ENCODE data around the gene NAA16. TPM values are rescaled to one million over a fixed set of nuclear protein-coding genes. Genes with fewer than 3 reads are reported as not detected.

NAA16 gene
- total and polyA plus RNA-seq, 9 of the 15 experiments (the other 6 are each of a cell fraction or from before 2014, with no cell fraction given) = 3.7 to 18.2 (median 12.0) TPM

DNA sequence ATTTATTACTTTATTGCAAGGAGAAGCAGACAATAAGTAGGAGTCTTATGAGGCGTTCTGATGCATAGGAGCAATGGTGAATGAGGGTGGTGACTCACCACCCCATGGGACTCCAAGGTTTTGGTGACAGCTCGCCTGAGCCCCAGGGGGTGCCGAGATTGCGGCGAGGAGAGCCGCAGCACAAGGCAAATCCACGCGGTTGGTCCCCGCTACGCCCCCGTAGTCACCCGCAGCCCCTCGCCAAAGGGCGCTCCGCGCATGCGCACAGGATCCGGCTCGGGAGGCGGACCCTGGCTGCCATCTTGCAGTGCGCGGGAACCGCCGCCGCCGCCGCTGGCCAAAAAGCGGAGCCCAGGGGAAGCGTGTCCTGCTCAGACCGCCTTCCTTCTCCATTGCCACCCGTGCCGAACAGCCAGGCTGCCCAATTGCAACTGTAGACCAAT is at the start of gene NAA16 (continued):
- TF ChIP-seq E2F8 (IDR thresholded peaks at IDR 0.05; ENCODE audit: low read depth, partially characterized antibody) = peak; percentile 72
- TF ChIP-seq XRCC3 (IDR thresholded peaks at IDR 0.05) = no peak
- peak; percentile 66 for TF ChIP-seq VEZF1 (CRISPR knock-in tag; IDR thresholded peaks at IDR 0.05)
- TF ChIP-seq E2F3 (CRISPR knock-in tag; IDR thresholded peaks at IDR 0.05) = 0 out of 2 replicates have a peak, but pooled peaks have one; percentile 73
- TF ChIP-seq, protein P1, sequence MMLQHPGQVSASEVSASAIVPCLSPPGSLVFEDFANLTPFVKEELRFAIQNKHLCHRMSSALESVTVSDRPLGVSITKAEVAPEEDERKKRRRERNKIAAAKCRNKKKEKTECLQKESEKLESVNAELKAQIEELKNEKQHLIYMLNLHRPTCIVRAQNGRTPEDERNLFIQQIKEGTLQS (IDR thresholded peaks at IDR 0.05) = peak; percentile 92
- TF ChIP-seq, protein P1 (CRISPR knock-in tag; conservative IDR thresholded peaks at IDR 0.05) = 0 out of 2 replicates have a peak, but pooled peaks have one; percentile 35
- peak; percentile 96 for TF ChIP-seq PHF21A (IDR thresholded peaks at IDR 0.05; ENCODE audit: borderline replicate concordance, low read depth)
- TF ChIP-seq JUND (IDR thresholded peaks at IDR 0.05; ENCODE audit: borderline replicate concordance, low read depth, low read length) = peak; percentile 88
- TF ChIP-seq JUND (tag; IDR thresholded peaks at IDR 0.05; ENCODE audit: borderline replicate concordance, low read depth, low read length) = peak; percentile 61; the same call in 2 of the 3 replicates
- peak; percentile 86 for TF ChIP-seq ZBTB7A (IDR thresholded peaks at IDR 0.05; ENCODE audit: borderline replicate concordance, control insufficient read depth, low read depth, low read length)
- TF ChIP-seq, protein P2, sequence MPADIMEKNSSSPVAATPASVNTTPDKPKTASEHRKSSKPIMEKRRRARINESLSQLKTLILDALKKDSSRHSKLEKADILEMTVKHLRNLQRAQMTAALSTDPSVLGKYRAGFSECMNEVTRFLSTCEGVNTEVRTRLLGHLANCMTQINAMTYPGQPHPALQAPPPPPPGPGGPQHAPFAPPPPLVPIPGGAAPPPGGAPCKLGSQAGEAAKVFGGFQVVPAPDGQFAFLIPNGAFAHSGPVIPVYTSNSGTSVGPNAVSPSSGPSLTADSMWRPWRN (IDR thresholded peaks at IDR 0.05; ENCODE audit: low read depth) = peak; percentile 58; the same call in 1 of the 2 replicates
- TF ChIP-seq RBFOX2 (IDR thresholded peaks at IDR 0.05; ENCODE audit: low read depth, low read length) = peak; percentile 90
- TF ChIP-seq, protein P3, sequence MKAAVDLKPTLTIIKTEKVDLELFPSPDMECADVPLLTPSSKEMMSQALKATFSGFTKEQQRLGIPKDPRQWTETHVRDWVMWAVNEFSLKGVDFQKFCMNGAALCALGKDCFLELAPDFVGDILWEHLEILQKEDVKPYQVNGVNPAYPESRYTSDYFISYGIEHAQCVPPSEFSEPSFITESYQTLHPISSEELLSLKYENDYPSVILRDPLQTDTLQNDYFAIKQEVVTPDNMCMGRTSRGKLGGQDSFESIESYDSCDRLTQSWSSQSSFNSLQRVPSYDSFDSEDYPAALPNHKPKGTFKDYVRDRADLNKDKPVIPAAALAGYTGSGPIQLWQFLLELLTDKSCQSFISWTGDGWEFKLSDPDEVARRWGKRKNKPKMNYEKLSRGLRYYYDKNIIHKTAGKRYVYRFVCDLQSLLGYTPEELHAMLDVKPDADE (conservative IDR thresholded peaks at IDR 0.05; ENCODE audit: control insufficient read depth, low read depth, low read length) = 0 out of 2 replicates have a peak, but pooled peaks have one; percentile 37
- no peak for TF ChIP-seq KLF10 (CRISPR knock-in tag; IDR thresholded peaks at IDR 0.05)
- TF ChIP-seq, protein P4, sequence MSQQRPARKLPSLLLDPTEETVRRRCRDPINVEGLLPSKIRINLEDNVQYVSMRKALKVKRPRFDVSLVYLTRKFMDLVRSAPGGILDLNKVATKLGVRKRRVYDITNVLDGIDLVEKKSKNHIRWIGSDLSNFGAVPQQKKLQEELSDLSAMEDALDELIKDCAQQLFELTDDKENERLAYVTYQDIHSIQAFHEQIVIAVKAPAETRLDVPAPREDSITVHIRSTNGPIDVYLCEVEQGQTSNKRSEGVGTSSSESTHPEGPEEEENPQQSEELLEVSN (IDR thresholded peaks at IDR 0.05; ENCODE audit: borderline replicate concordance in 1 of 2, extremely low read depth in 1 of 2, insufficient read depth in 1 of 2, insufficient read length in 1 of 2, low read depth in 1 of 2, low read length in 1 of 2, poor library complexity in 1 of 2, severe bottlenecking in 1 of 2) = peak; percentile 46 to 87
